OCI-LY7 (cell line): ENCODE results near the gene SKIL. TPM values are rescaled to one million over a fixed set of nuclear protein-coding genes. Genes with fewer than 3 reads are reported as not detected.

ENCODE experiments used
- BruUV-seq: library from RNA; stranded (reverse); fragments of 400-500 nt; replicated peaks from 2 replicates; lab custom pipeline; 2021; lab: Mats Ljungman, UMichigan
- CTCF ChIA-PET: fragments of 300-600 bp; sonication (Branson Sonifier 250); formaldehyde crosslinking; loops from one replicate; lab custom pipeline; 2022; ENCODE audit warnings: antibody characterized with exemption; ENCODE audit not compliant: unreplicated experiment; lab: Charles Lee
- POLR2A ChIA-PET: fragments of 300-600 bp; sonication (Branson Sonifier 250); formaldehyde crosslinking; loops from one replicate; lab custom pipeline; 2022; ENCODE audit warnings: antibody characterized with exemption; lab: Charles Lee
- DNase-seq: peaks from one replicate; pipeline ENCODE4 v3.0.0-alpha.2; 2015; ENCODE audit warnings: low spot score
- H2AFZ ChIP-seq: fragments of 200-600 bp; sonication (generic), shearing (Covaris generic); 2 replicates; pipeline ENCODE4 v1.6.1; 2014; ENCODE audit warnings: mild to moderate bottlenecking, antibody characterized with exemption, low read length, moderate library complexity
- H3K27ac ChIP-seq: fragments of 200-600 bp; sonication (generic); 2 replicates; pipeline ENCODE4 v1.5.1; 2014; ENCODE audit warnings: mixed run types, low read depth, mild to moderate bottlenecking, moderate library complexity, low read length, inconsistent platforms; ENCODE audit not compliant: poor library complexity, severe bottlenecking
- H3K36me3 ChIP-seq: fragments of 200-600 bp; sonication (generic); 2 replicates; pipeline ENCODE4 v1.6.1; 2014; ENCODE audit warnings: mild to moderate bottlenecking, antibody characterized with exemption, low read length, moderate library complexity, mixed read lengths; ENCODE audit not compliant: insufficient read depth
- H3K4me1 ChIP-seq: fragments of 200-600 bp; sonication (generic); 2 replicates; pipeline ENCODE4 v1.5.1; 2014; ENCODE audit warnings: mild to moderate bottlenecking, low read length; ENCODE audit not compliant: insufficient read depth, poor library complexity, severe bottlenecking
- H3K4me2 ChIP-seq: fragments of 200-600 bp; sonication (generic); 2 replicates; pipeline ENCODE4 v1.6.1; 2014; ENCODE audit warnings: mild to moderate bottlenecking, low read length
- H3K4me3 ChIP-seq: fragments of 200-600 bp; sonication (generic); 2 replicates; pipeline ENCODE4 v1.5.1; 2014; ENCODE audit warnings: mild to moderate bottlenecking, low read depth, low read length; ENCODE audit not compliant: poor library complexity, severe bottlenecking
- H3K79me2 ChIP-seq: fragments of 200-600 bp; sonication (generic); 2 replicates; pipeline ENCODE4 v1.6.1; 2016; ENCODE audit warnings: low read depth, mild to moderate bottlenecking, low read length, moderate library complexity, mixed read lengths; ENCODE audit not compliant: insufficient read depth
- H3K9me2 ChIP-seq: fragments of 200-600 bp; sonication (generic); 2 replicates; pipeline ENCODE4 v1.6.1; 2016; ENCODE audit warnings: mild to moderate bottlenecking, low read length, mixed read lengths; ENCODE audit not compliant: insufficient read depth
- H3K9me3 ChIP-seq: fragments of 200-600 bp; sonication (generic); 2 replicates; pipeline ENCODE4 v1.6.1; 2014; ENCODE audit warnings: mild to moderate bottlenecking, mixed run types, low read length, mixed read lengths
- H4K20me1 ChIP-seq: fragments of 200-600 bp; sonication (generic); 2 replicates; pipeline ENCODE4 v1.6.1; 2014; ENCODE audit warnings: mild to moderate bottlenecking, antibody characterized with exemption, low read length, moderate library complexity, mixed read lengths; ENCODE audit not compliant: insufficient read depth
- EZH2phosphoT487 ChIP-seq: fragments of 200-600 bp; sonication (generic); IDR thresholded peaks from 2 replicates; pipeline ENCODE4 v1.6.1; 2018; ENCODE audit warnings: low read depth, borderline replicate concordance, mild to moderate bottlenecking, mixed run types, antibody characterized with exemption, low read length, moderate library complexity, mixed read lengths
- intact Hi-C: fragments of 100-400 bp; cut with micrococcal nuclease; formaldehyde crosslinking; loops from one replicate; pipeline ENCODE4 v1.10.0; 2022; ENCODE audit not compliant: unreplicated experiment
- total RNA-seq, 2 experiments: library from RNA; depleted of rRNA in 1 of 2; stranded (reverse); fragments of >200 nt in 1 of 2; shearing (Covaris generic) in 1 of 2; gene quantifications; 2 replicates each; pipeline ENCODE4 v1.2.3, GENCODE V29; 2014 to 2022
- TF ChIP-seq, protein P1 (sequence below): fragments of 200-600 bp; sonication (generic); conservative IDR thresholded peaks from 2 replicates; pipeline ENCODE4 v1.5.1; 2014; ENCODE audit warnings: mild to moderate bottlenecking, antibody characterized with exemption, low read length, moderate library complexity, mixed read lengths

SKIL gene
- total RNA-seq, 2 experiments from 2014 or later = 60.9 to 86.3 TPM

DNA sequence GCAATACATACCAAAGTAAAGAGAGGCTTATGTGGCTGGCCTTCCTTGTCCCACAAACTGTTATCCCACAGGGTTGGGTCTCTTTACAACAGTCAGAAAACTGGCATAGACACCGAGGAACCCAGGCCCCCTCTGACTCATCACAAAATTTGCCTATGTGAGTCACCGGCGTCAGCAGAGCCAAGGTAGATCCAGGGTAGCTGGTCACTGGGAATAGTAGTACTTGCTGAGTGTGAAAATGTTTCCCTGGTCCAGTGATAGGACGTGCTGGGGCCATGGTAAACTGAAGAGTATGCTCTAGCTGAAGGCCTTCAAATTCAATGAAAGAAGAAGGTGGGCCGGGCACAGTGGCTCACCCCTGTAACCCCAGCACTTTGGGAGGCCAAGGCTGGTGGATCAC lies 27.1 kb upstream of the SKIL start:
- no peaks in the 10 kb centered on the region for H4K20me1 ChIP-seq
- H3K9me3 ChIP-seq = peaks cover 24% of the 10 kb centered on the region
- TF ChIP-seq EZH2phosphoT487 = no peak
- TF ChIP-seq, protein P1, sequence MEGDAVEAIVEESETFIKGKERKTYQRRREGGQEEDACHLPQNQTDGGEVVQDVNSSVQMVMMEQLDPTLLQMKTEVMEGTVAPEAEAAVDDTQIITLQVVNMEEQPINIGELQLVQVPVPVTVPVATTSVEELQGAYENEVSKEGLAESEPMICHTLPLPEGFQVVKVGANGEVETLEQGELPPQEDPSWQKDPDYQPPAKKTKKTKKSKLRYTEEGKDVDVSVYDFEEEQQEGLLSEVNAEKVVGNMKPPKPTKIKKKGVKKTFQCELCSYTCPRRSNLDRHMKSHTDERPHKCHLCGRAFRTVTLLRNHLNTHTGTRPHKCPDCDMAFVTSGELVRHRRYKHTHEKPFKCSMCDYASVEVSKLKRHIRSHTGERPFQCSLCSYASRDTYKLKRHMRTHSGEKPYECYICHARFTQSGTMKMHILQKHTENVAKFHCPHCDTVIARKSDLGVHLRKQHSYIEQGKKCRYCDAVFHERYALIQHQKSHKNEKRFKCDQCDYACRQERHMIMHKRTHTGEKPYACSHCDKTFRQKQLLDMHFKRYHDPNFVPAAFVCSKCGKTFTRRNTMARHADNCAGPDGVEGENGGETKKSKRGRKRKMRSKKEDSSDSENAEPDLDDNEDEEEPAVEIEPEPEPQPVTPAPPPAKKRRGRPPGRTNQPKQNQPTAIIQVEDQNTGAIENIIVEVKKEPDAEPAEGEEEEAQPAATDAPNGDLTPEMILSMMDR = no peak
- no peak overlapping the region for H3K4me3 ChIP-seq
- H3K4me1 ChIP-seq = no peaks in the 10 kb centered on the region
- H3K36me3 ChIP-seq = no peaks in the 10 kb centered on the region
- ChIA-PET CTCF (no interaction called here), POLR2A (no interaction called here)
- intact Hi-C loops = no loop called here
- no peak overlapping the region for H2AFZ ChIP-seq
- H3K4me2 ChIP-seq = no peak overlapping the region
- no peak overlapping the region for H3K27ac ChIP-seq
- no TSS peak for BruUV-seq
- no peaks in the 10 kb centered on the region for H3K79me2 ChIP-seq
- H3K9me2 ChIP-seq = no peaks in the 10 kb centered on the region
- DNase-seq = no peak

DNA sequence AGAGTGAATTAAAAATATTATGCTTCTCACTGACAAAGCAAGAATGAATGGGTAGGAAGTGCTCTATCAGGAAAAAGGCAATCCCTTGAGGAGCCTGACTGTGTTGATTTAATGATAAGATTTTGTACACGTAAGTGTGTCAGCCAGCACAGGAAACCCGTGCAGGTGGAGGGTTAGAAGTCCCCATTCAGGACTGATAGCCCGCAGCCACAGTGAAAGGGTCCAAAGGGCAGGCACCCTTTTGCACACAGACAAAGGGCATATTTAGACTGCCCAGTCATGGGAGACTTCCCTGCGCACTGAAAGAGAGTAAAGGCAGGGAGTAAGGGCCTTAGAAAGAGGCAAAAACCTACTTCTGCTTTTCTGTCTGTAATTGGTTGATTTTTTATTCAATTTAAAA lies 26.4 kb upstream of the SKIL start:
- ChIA-PET CTCF (no interaction called here), POLR2A (interaction anchor here (0.6 kb wide), 1 partner anchor 77 kb away, joined by 3 read pairs; no protein-coding TSS in a partner anchor)
- Histone ChIP-seq H4K20me1 (no peaks in the 10 kb centered on the region), H3K9me2 (no peaks in the 10 kb centered on the region), H3K9me3 (peaks cover 23% of the 10 kb centered on the region), H2AFZ (no peak overlapping the region), H3K27ac (no peak overlapping the region), H3K4me2 (no peak overlapping the region), H3K4me3 (no peak overlapping the region), H3K4me1 (no peaks in the 10 kb centered on the region), H3K79me2 (no peaks in the 10 kb centered on the region), H3K36me3 (no peaks in the 10 kb centered on the region)
- no peak for DNase-seq
- intact Hi-C loops = no loop called here
- BruUV-seq = no TSS peak
- TF ChIP-seq, protein P1 = no peak
- no peak for TF ChIP-seq EZH2phosphoT487

DNA sequence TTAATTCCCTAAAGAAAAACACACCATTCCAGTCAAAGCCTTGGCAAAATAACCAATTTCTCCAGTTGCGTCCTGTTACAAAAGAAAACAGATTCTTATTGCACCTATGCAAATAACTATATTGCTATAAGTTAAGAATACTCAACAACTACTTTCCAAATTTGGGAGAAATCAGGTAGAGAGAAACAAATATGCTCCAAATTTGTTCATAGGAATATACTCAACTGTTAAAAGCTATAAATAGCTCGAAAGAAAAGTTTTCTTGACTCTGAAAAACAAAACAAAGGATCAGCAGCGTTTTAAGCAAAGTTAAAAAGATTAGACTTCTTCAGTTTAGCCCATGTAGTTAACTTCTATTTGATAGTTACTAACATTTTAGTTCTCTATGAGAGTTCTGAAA lies 20.1 kb upstream of the SKIL start:
- Histone ChIP-seq H3K4me2 (no peak overlapping the region), H3K36me3 (no peaks in the 10 kb centered on the region; the same call in 1 of the 2 replicates), H3K4me1 (no peaks in the 10 kb centered on the region), H3K9me2 (no peaks in the 10 kb centered on the region), H3K4me3 (no peak overlapping the region), H2AFZ (no peak overlapping the region), H3K79me2 (no peaks in the 10 kb centered on the region), H3K9me3 (peaks cover 38% of the 10 kb centered on the region), H4K20me1 (no peaks in the 10 kb centered on the region), H3K27ac (no peak overlapping the region)
- intact Hi-C loops = no loop called here
- ChIA-PET CTCF (no interaction called here), POLR2A (interaction anchor here (0.8 to 1.5 kb wide), 2 partner anchors 9 to 12 kb away, joined by 4 to 5 read pairs; no protein-coding TSS in a partner anchor)
- no TSS peak for BruUV-seq
- TF ChIP-seq EZH2phosphoT487 = no peak
- TF ChIP-seq, protein P1 = no peak
- no peak for DNase-seq
